ENCODE measurements around the gene CHP2.

The CHP2 gene

GRCh38 chr16:23786964-23787561 is 32.2 kb downstream of the CHP2 start:
- FAIRE-seq (no peak), DNase-seq (ENCODE audit: insufficient read length, low spot score) (no peak)
- TF ChIP-seq CTCF (IDR thresholded peaks at IDR 0.05; ENCODE audit: insufficient read depth, missing control alignments) = no peak

GRCh38 chr16:23788685-23789084 is 33.9 kb downstream of the CHP2 start:
- TF ChIP-seq CTCF (IDR thresholded peaks at IDR 0.05; ENCODE audit: insufficient read depth, missing control alignments) = no peak
- no peak for FAIRE-seq
- DNase-seq (ENCODE audit: insufficient read length, low spot score) = no peak

GRCh38 chr16:23795378-23795777 is 40.6 kb downstream of the CHP2 start:
- DNase-seq (ENCODE audit: insufficient read length, low spot score) (no peak), FAIRE-seq (no peak)
- TF ChIP-seq CTCF (IDR thresholded peaks at IDR 0.05; ENCODE audit: insufficient read depth, missing control alignments) = no peak

- TF ChIP-seq CTCF (IDR thresholded peaks at IDR 0.05; ENCODE audit: insufficient read depth, missing control alignments) = no peak
- no peak for FAIRE-seq
Measured at GRCh38 chr16:23796941-23797340, 42.1 kb downstream of the CHP2 start.

GRCh38 chr16:23801378-23801777 is 46.6 kb downstream of the CHP2 start:
- TF ChIP-seq CTCF (IDR thresholded peaks at IDR 0.05; ENCODE audit: insufficient read depth, missing control alignments) = peak; percentile 94
- FAIRE-seq = no peak
- DNase-seq (ENCODE audit: insufficient read length, low spot score) = peak; percentile 24

More at GRCh38 chr16:23796941-23797340, 42.1 kb downstream of the CHP2 start:
- no peak for DNase-seq (ENCODE audit: insufficient read length, low spot score)

- TF ChIP-seq CTCF (IDR thresholded peaks at IDR 0.05; ENCODE audit: insufficient read depth, missing control alignments) = no peak
- DNase-seq (ENCODE audit: insufficient read length, low spot score) (no peak), FAIRE-seq (no peak)
Measured at GRCh38 chr16:23802776-23803175, 48.0 kb downstream of the CHP2 start.

- peak; percentile 37 for TF ChIP-seq CTCF (IDR thresholded peaks at IDR 0.05; ENCODE audit: insufficient read depth, missing control alignments)
- DNase-seq (ENCODE audit: insufficient read length, low spot score) = no peak
- FAIRE-seq = no peak
Measured at GRCh38 chr16:23803591-23804123, 48.8 kb downstream of the CHP2 start.

Measured in D721Med (cell line).